Prostate gland (tissue), 2 donors: ENCODE results near the gene DNMT3A.

Experiments
- CTCF ChIP-seq, 4 experiments: fragments of 200-600 bp in 2 of 4; fragments of 450-650 bp in 2 of 4; sonication (generic) in 2 of 4; IDR thresholded peaks; 1 replicate in 3 of 4; 2 replicates in 1 of 4; pipeline ENCODE4 v1.5.1; 2016 to 2019; ENCODE audit warnings: antibody characterized with exemption in 4 of 4, mild to moderate bottlenecking in 2 of 4, moderate library complexity in 2 of 4
- POLR2A ChIP-seq: fragments of 450-650 bp; IDR thresholded peaks from one replicate; pipeline ENCODE4 v1.6.1; 2016; ENCODE audit warnings: antibody characterized with exemption, mild to moderate bottlenecking
- POLR2AphosphoS5 ChIP-seq: sonication (generic); formaldehyde crosslinking; IDR thresholded peaks from one replicate; pipeline ENCODE4 v1.6.1; 2017; ENCODE audit warnings: antibody characterized with exemption

GRCh38 chr2:25380586-25381375 is 39.1 kb upstream of the DNMT3A start:
- TF ChIP-seq CTCF (IDR thresholded peaks at IDR 0.05) (no peak), POLR2AphosphoS5 (no peak), POLR2A (no peak)
